H1 (cell line): ENCODE results near the gene SNORC.

ENCODE experiments used
- ATF2 ChIP-seq: IDR thresholded peaks from 2 replicates; pipeline ENCODE4 v1.6.1; 2012; ENCODE audit warnings: low read length, inconsistent platforms
- ATF3 ChIP-seq: IDR thresholded peaks from 2 replicates; pipeline ENCODE4 v1.6.1; 2011; ENCODE audit warnings: low read depth, mild to moderate bottlenecking, low read length; ENCODE audit not compliant: insufficient read depth
- BCL11A ChIP-seq, 2 experiments: IDR thresholded peaks; one replicate each; pipeline ENCODE4 v1.6.1; 2011; ENCODE audit warnings: low read depth in 2 of 2, low read length in 2 of 2, mild to moderate bottlenecking in 2 of 2
- CEBPB ChIP-seq: IDR thresholded peaks from 2 replicates; pipeline ENCODE4 v1.6.1; 2012; ENCODE audit warnings: low read depth, low read length
- CTCF ChIP-seq, 3 experiments: IDR thresholded peaks; 1 replicate in 2 of 3; 2 replicates in 1 of 3; pipeline versions ENCODE4 v1.5.1 to v1.6.1; 2011; ENCODE audit warnings: low read length in 3 of 3, mild to moderate bottlenecking in 3 of 3, inconsistent platforms in 2 of 3, low read depth in 1 of 3, moderate library complexity in 1 of 3; ENCODE audit not compliant: insufficient read depth in 1 of 3; ENCODE audit errors: control extremely low read depth in 1 of 3
- EP300 ChIP-seq, 2 experiments: IDR thresholded peaks; 1 replicate in 1 of 2; 2 replicates in 1 of 2; pipeline ENCODE4 v1.6.1; 2011 to 2012; ENCODE audit warnings: low read depth in 2 of 2, low read length in 2 of 2, mild to moderate bottlenecking in 2 of 2, borderline replicate concordance in 1 of 2, inconsistent platforms in 1 of 2, moderate library complexity in 1 of 2
- HDAC6 ChIP-seq: IDR thresholded peaks from one replicate; pipeline ENCODE4 v1.7.1; 2012; ENCODE audit warnings: low read depth, mild to moderate bottlenecking, inconsistent platforms, low read length, moderate library complexity
- POLR2A ChIP-seq, 2 experiments: IDR thresholded peaks; 1 replicate in 1 of 2; 2 replicates in 1 of 2; pipeline ENCODE4 v1.6.1; 2011; ENCODE audit warnings: low read depth in 2 of 2, low read length in 2 of 2, mild to moderate bottlenecking in 2 of 2; ENCODE audit errors: control extremely low read depth in 1 of 2
- POLR2AphosphoS5 ChIP-seq: IDR thresholded peaks from 2 replicates; pipeline ENCODE4 v1.6.1; 2011; ENCODE audit warnings: low read depth, low read length
- RFX5 ChIP-seq: IDR thresholded peaks from 2 replicates; pipeline ENCODE4 v1.6.1; 2011; ENCODE audit warnings: low read depth, low read length, improper control_type of control experiment, borderline replicate concordance
- RNF2 ChIP-seq: fragments of 200-900, 300-1000 bp; sonication (generic); IDR thresholded peaks from 2 replicates; pipeline ENCODE4 v1.7.1; 2016; ENCODE audit warnings: borderline replicate concordance, low read depth, mild to moderate bottlenecking, antibody characterized with exemption, low read length; ENCODE audit not compliant: poor library complexity, severe bottlenecking; ENCODE audit errors: missing control alignments
- SP1 ChIP-seq: IDR thresholded peaks from 2 replicates; pipeline ENCODE4 v1.6.1; 2011; ENCODE audit warnings: low read depth, low read length
- TAF1 ChIP-seq: IDR thresholded peaks from 2 replicates; pipeline ENCODE4 v1.6.1; 2011; ENCODE audit warnings: mild to moderate bottlenecking, low read depth, low read length
- YY1 ChIP-seq: IDR thresholded peaks from 2 replicates; pipeline ENCODE4 v1.6.1; 2011; ENCODE audit warnings: low read depth, mild to moderate bottlenecking, low read length

- TF ChIP-seq EP300 (IDR thresholded peaks at IDR 0.05; ENCODE audit: borderline replicate concordance in 1 of 2, low read depth in 2 of 2, low read length in 2 of 2) (no peak), POLR2A (IDR thresholded peaks at IDR 0.05; ENCODE audit: control extremely low read depth in 1 of 2, low read depth in 2 of 2, low read length in 2 of 2) (no peak), ATF2 (no peak), CEBPB (no peak), RFX5 (no peak), CTCF (IDR thresholded peaks at IDR 0.05; ENCODE audit: control extremely low read depth in 1 of 3, insufficient read depth in 1 of 3, low read depth in 1 of 3, low read length in 3 of 3) (peak in 2 of 3 experiments; percentile 38 to 39; a peak in 3 of 4 replicates), HDAC6 (no peak), SP1 (no peak), TAF1 (no peak), ATF3 (no peak), RNF2 (no peak), YY1 (no peak), POLR2AphosphoS5 (no peak), BCL11A (IDR thresholded peaks at IDR 0.05; ENCODE audit: low read depth in 2 of 2, low read length in 2 of 2) (no peak)
Measured at GRCh38 chr2:232869138-232870017, 686 bp upstream of the SNORC start.
